Uterus (tissue), 4 donors: ENCODE data around the gene DNASE1. TPM values are rescaled to one million over a fixed set of nuclear protein-coding genes. Genes with fewer than 3 reads are reported as not detected.
A peak's percentile ranks its signal among the peaks of the same experiment; 100 is the strongest.

Source experiments
- DNase-seq, 2 donors: peaks; one replicate each; pipeline ENCODE4 v3.0.0-alpha.2; 2019 to 2020
- H3K27ac ChIP-seq, 2 donors: fragments of 200-600 bp; sonication (generic); 1 replicate in 1 of 2; 2 replicates in 1 of 2; pipeline ENCODE4 v1.5.1; 2016 to 2018
- H3K27me3 ChIP-seq, 2 donors: fragments of 200-600 bp; sonication (generic); one replicate each; pipeline ENCODE4 v1.5.1; 2018 to 2019; ENCODE audit warnings: control low read depth in 1 of 2
- H3K36me3 ChIP-seq, 2 donors: fragments of 200-600 bp; sonication (generic); one replicate each; pipeline ENCODE4 v1.5.1; 2019; ENCODE audit warnings: control low read depth in 1 of 2
- H3K4me1 ChIP-seq, 2 donors: fragments of 200-600 bp; sonication (generic); one replicate each; pipeline ENCODE4 v1.5.1; 2018 to 2019; ENCODE audit warnings: control low read depth in 1 of 2
- H3K4me3 ChIP-seq, 2 donors: fragments of 200-600 bp; sonication (generic); 1 replicate in 1 of 2; 2 replicates in 1 of 2; pipeline ENCODE4 v1.5.1; 2018 to 2019; ENCODE audit warnings: mild to moderate bottlenecking in 1 of 2
- H3K9me3 ChIP-seq, 2 donors: fragments of 200-600 bp; sonication (generic); one replicate each; pipeline ENCODE4 v1.5.1; 2019; ENCODE audit warnings: control low read depth in 1 of 2
- POLR2A ChIP-seq, 2 donors: fragments of 450-650 bp; IDR thresholded peaks; one replicate each; pipeline ENCODE4 v1.6.1; 2016; ENCODE audit warnings: antibody characterized with exemption in 2 of 2, mild to moderate bottlenecking in 1 of 2, moderate library complexity in 1 of 2
- intact Hi-C: fragments of 100-400 bp; cut with DNase I; formaldehyde crosslinking; loops from one replicate; pipeline ENCODE4 v1.15.1; 2023; ENCODE audit warnings: low total_unique reads
- total RNA-seq, 4 donors: library from RNA; depleted of rRNA in 3 of 4; stranded (reverse); fragments of >200 nt in 3 of 4; gene quantifications; one replicate each; pipeline versions ENCODE4 v1.1.0 to v1.2.4, GENCODE V29; 2014 to 2023
- TF ChIP-seq, protein P1 (sequence below), 4 experiments: fragments of 200-600 bp in 2 of 4; fragments of 450-650 bp in 2 of 4; sonication (generic) in 2 of 4; IDR thresholded peaks; one replicate each; pipeline ENCODE4 v1.5.1; 2016 to 2019; ENCODE audit warnings: antibody characterized with exemption in 4 of 4, mild to moderate bottlenecking in 2 of 4, moderate library complexity in 1 of 4
- donor health status: DM: yes; HTN: yes; CAD: no.

The DNASE1 gene
- total RNA-seq, 4 donors from 2014 or later = 3.2 to 34.3 (median 13.8) TPM

DNA sequence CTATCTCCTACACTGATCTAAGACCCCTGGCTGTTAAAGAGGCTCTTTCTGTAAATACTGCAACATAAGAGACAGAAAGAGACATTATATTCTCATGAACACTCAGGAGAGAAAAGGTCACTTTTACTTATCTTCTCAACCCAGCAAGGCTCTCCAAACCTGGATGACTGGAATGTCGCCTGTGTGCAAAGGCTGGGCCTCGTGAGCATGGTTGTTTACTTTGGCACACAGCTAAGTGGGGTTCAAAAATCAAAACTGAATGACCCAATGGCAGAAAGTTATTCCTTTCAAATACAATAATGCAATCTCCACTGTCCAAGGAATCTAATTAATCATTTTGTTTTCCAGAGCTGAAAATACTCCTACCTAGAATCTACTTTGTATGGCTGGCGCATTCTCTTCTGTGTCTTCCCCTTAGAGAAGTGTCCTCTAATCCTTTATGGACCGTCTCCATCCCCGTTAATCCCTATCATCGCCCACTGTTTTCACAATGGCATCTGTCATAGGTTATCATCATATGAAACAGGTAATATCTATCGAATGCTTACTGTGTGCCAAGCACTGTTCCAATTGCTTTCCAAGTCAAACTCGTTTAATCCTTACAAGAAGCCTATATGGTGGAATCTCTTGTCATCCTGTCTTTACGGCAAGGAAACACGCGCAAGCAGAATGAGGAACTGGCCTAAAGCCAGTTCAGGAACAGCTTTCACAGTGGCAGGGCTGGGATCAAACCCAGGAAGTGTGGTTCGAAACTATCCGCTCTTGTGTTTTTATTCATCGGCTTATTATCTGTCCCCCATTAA is 44.4 kb upstream of the DNASE1 start:
- H3K27me3 ChIP-seq = no peaks in the 10 kb centered on the region
- intact Hi-C loops = no loop called here
- no peaks in the 10 kb centered on the region for H3K36me3 ChIP-seq
- H3K4me3 ChIP-seq = no peak overlapping the region
- H3K27ac ChIP-seq = no peak overlapping the region
- no peak for DNase-seq
- TF ChIP-seq, protein P1, sequence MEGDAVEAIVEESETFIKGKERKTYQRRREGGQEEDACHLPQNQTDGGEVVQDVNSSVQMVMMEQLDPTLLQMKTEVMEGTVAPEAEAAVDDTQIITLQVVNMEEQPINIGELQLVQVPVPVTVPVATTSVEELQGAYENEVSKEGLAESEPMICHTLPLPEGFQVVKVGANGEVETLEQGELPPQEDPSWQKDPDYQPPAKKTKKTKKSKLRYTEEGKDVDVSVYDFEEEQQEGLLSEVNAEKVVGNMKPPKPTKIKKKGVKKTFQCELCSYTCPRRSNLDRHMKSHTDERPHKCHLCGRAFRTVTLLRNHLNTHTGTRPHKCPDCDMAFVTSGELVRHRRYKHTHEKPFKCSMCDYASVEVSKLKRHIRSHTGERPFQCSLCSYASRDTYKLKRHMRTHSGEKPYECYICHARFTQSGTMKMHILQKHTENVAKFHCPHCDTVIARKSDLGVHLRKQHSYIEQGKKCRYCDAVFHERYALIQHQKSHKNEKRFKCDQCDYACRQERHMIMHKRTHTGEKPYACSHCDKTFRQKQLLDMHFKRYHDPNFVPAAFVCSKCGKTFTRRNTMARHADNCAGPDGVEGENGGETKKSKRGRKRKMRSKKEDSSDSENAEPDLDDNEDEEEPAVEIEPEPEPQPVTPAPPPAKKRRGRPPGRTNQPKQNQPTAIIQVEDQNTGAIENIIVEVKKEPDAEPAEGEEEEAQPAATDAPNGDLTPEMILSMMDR (IDR thresholded peaks at IDR 0.05) = no peak
- TF ChIP-seq POLR2A (IDR thresholded peaks at IDR 0.05) = no peak
- H3K9me3 ChIP-seq = no peaks in the 10 kb centered on the region
- H3K4me1 ChIP-seq = peaks cover 0 to 14% of the 10 kb centered on the region in 2 donors

DNA sequence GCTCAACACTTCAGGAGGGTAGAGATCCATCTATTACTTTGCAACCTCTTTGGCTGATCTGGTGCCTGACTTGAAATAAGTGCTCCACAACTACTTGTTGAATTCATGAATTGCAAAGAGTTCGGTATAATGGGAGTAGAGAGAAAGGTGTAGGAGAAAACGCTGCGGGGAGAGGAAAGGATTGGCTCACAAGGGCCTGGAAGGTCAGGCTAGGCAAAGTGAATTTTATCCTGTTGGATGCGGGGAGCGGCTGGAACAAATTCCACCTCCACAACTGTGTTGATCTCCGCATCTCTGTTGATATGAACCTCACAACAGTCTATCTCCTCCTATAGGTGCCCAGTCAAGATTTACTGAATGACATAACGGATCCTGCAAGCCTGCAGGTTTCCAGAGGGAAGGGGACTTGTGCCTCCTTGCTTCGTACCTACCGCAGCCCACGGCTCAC is 43.8 kb upstream of the DNASE1 start:
- no peaks in the 10 kb centered on the region for H3K27me3 ChIP-seq
- peak overlapping the region; percentile 24 to 85 for H3K27ac ChIP-seq
- DNase-seq = no peak
- H3K9me3 ChIP-seq = no peaks in the 10 kb centered on the region
- H3K4me1 ChIP-seq = peaks cover 0 to 14% of the 10 kb centered on the region in 2 donors
- no peaks in the 10 kb centered on the region for H3K36me3 ChIP-seq
- H3K4me3 ChIP-seq = peak overlapping the region; percentile 66 to 76
- TF ChIP-seq, protein P1 (IDR thresholded peaks at IDR 0.05) = no peak
- no peak for TF ChIP-seq POLR2A (IDR thresholded peaks at IDR 0.05)
- intact Hi-C loops = no loop called here

DNA sequence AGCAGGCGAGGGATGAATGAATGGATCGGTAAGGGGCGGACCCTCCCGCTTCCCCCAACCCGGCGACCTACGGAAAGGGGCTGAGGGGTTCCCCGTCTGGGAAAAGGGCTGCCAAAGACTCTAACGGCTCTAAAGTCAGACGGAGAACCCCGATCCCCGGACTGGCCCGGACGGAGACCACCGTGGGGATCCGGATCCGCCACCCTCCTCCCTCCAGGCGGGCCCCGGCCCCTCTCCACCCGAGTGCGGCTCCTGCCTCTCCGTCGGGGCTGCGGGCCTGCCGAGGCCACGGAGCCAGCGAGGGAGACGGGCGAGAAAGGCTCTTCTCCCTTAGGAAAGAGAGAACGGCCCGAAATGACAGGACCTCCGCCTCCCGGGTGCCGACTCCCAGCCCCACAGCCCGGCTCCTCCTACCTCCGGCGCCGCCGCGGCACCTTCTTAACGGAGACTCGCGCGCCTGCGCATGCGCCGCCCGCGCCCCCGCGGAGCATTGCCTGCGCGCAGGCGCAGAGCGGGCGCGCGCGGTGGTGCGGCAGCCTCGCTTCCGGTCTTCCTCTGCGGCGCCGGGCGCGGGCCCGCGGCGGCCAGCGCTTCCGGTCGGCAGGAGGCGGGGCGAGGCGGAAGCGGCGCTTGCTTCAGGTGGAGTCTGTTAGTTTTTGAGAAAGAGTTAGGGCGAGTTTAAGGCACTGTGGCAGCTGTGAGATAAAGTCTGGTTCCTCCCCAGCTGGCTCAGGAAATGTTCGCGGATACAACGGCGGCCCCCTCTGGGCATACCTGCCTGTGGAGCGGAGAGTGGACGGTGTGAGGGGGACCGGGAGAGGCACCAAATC is 43.1 kb upstream of the DNASE1 start, which contains the start of gene SLX4:
Gene SLX4, minus strand, starts transcription at position 461 of the 830 bp plus-strand sequence. CDS start 2,642 bp downstream, outside the sequence.
- peak; percentile 85 to 91 for DNase-seq
- no peaks in the 10 kb centered on the region for H3K27me3 ChIP-seq
- peaks cover 0 to 14% of the 10 kb centered on the region in 2 donors for H3K4me1 ChIP-seq
- H3K4me3 ChIP-seq = peak within 1 kb of the TSS; percentile 66 to 76
- peak within 1 kb of the TSS; percentile 24 to 85 for H3K27ac ChIP-seq
- TF ChIP-seq, protein P1 (IDR thresholded peaks at IDR 0.05) = no peak
- peak; percentile 76 to 82 for TF ChIP-seq POLR2A (IDR thresholded peaks at IDR 0.05)
- no peaks in the 10 kb centered on the region for H3K9me3 ChIP-seq
- intact Hi-C loops = no loop called here
- no peaks in the 10 kb centered on the region for H3K36me3 ChIP-seq

DNA sequence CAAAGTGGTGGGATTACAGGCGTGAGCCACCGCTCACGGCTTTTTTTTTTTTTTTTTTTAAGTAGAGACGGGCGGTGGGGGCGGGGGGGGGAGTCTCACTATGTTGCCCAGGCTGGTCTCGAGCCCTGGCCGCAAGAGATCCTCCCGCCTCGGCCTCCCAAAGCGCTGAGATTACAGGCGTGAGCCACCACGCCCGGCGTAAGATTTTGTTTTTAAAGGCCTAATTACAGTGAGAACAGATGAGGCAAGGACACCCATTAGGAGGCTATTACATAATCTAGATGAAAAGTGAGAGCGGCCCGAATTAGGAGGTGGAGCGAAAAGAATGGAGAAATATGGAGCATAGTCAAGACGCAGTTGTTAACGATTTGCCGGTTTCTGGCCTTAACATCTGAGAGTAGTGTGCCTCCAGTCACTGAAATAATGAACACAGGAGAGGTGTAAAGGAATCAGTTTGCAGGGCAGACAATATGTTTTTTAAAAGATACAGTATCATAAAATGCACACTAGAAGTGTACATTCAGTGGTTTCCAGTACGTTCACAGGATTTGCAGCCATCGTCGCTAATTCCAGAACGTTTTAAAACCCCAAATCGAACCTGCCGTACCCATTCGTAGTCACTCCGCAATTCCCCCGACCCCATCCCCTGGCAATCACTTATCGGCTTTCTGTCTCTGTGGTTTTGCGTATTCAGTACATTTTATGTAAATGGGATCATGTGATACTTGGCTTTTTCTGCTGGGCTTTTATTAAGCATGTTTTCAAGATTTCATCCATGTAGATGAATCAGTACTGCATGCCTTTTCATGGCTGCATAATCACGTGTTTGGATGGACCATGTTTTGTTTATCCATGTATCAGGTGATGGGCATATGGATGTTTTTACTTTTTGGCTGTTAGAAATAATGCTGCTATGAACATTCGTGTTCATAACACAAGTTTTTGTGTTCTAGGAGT is 41.7 kb upstream of the DNASE1 start:
- peaks cover 0 to 14% of the 10 kb centered on the region in 2 donors for H3K4me1 ChIP-seq
- H3K9me3 ChIP-seq = no peaks in the 10 kb centered on the region
- no peak for DNase-seq
- H3K27me3 ChIP-seq = no peaks in the 10 kb centered on the region
- no peak overlapping the region for H3K27ac ChIP-seq
- TF ChIP-seq, protein P1 (IDR thresholded peaks at IDR 0.05) = no peak
- TF ChIP-seq POLR2A (IDR thresholded peaks at IDR 0.05) = no peak
- intact Hi-C loops = no loop called here
- H3K36me3 ChIP-seq = no peaks in the 10 kb centered on the region
- H3K4me3 ChIP-seq = peak overlapping the region in 1 of 2 donors; percentile 76
